ENCODE results near the gene NUP43. TPM values are rescaled to one million over a fixed set of nuclear protein-coding genes. Genes with fewer than 3 reads are reported as not detected.
A peak's percentile ranks its signal among the peaks of the same experiment; 100 is the strongest.

NUP43 gene
- total RNA-seq, 4 donors from 2014 or later: 18.9 to 24.3 (median 22.6) TPM

DNA sequence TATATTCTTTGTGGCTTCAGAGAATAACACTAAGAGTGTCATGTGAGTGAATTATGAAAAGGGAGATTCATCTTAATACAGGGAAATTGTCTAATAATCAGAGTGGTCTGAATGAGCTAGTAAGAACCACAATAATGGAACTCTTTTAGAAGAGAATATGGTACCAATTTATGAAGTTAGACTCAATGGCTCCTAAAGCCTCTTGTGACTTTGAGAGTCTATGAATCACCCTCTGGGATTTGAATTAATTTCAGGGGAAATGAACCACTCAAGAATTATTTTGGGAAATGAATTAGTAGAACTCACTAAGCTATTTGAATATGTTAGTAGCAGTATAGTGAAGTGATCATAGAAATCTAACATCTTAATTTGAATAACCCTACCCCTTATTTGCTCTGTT, 17.5 kb upstream of the NUP43 start:
- Histone ChIP-seq H3K4me1 (peaks cover 0 to 12% (median 0%) of the 10 kb centered on the region in 4 donors), H3K4me3 (no peak overlapping the region), H3K36me3 (peaks cover 0 to 46% (median 0%) of the 10 kb centered on the region in 3 donors), H3K27ac (no peak overlapping the region), H3K27me3 (no peaks in the 10 kb centered on the region), H3K9me3 (peaks cover 0 to 12% (median 4%) of the 10 kb centered on the region in 4 donors)
- TF ChIP-seq EP300 (IDR thresholded peaks at IDR 0.05) (no peak), CTCF (IDR thresholded peaks at IDR 0.05) (no peak), POLR2A (IDR thresholded peaks at IDR 0.05) (no peak)
- DNase-seq (ENCODE audit: low spot score in 2 of 2): no peak

DNA sequence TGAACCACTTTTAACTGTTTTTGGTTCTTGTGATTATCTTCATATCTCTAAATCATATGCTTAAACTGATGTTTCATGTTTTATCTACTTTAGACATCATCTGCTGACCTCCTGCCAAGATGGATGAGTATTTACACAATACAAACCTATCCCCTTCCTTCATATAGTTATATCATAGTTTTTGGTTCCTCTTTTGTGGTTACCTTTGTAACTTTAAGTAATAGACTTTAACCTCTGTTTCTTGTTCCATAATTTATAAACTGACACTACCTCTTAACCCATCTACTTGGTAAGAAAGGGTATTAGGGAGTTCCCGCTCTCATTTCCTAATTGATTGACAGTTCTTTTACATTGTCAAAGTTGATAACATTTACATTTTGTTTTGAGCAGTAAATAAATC, 15.1 kb upstream of the NUP43 start:
- H3K4me3 ChIP-seq: no peak overlapping the region
- peaks cover 0 to 16% (median 3%) of the 10 kb centered on the region in 4 donors for H3K4me1 ChIP-seq
- H3K27ac ChIP-seq: no peak overlapping the region
- no peaks in the 10 kb centered on the region for H3K27me3 ChIP-seq
- WGBS, 2 donors: 80 to 86% methylated on average over 1 of the region's 1 CpG
- TF ChIP-seq CTCF (IDR thresholded peaks at IDR 0.05): no peak
- no peak for TF ChIP-seq EP300 (IDR thresholded peaks at IDR 0.05)
- TF ChIP-seq POLR2A (IDR thresholded peaks at IDR 0.05): no peak
- peaks cover 0 to 29% (median 0%) of the 10 kb centered on the region in 3 donors for H3K36me3 ChIP-seq
- peaks cover 0 to 9% (median 3%) of the 10 kb centered on the region in 4 donors for H3K9me3 ChIP-seq
- no peak for DNase-seq (ENCODE audit: low spot score in 2 of 2)

GRCh38 chr6:149756261-149756636, 9.9 kb upstream of the NUP43 start:
- no peak for DNase-seq (ENCODE audit: low spot score in 2 of 2)
- no peak overlapping the region for H3K27ac ChIP-seq
- H3K4me1 ChIP-seq: peaks cover 0 to 51% (median 5%) of the 10 kb centered on the region in 4 donors
- peaks cover 0 to 19% (median 0%) of the 10 kb centered on the region in 3 donors for H3K36me3 ChIP-seq
- H3K4me3 ChIP-seq: no peak overlapping the region
- TF ChIP-seq CTCF (IDR thresholded peaks at IDR 0.05): no peak
- no peak for TF ChIP-seq POLR2A (IDR thresholded peaks at IDR 0.05)
- TF ChIP-seq EP300 (IDR thresholded peaks at IDR 0.05): no peak
- WGBS, 2 donors: 65 to 71% methylated on average over 7 of the region's 7 CpGs
- no peaks in the 10 kb centered on the region for H3K9me3 ChIP-seq
- no peaks in the 10 kb centered on the region for H3K27me3 ChIP-seq

- no peak overlapping the region for H3K4me3 ChIP-seq
- peak overlapping the region in 1 of 4 donors; percentile 14 for H3K27ac ChIP-seq
- WGBS, 2 donors: 77 to 84% methylated on average over 9 of the region's 9 CpGs
Observed at GRCh38 chr6:149755300-149756260, 9.3 kb upstream of the NUP43 start.

More at GRCh38 chr6:149755300-149756260, 9.3 kb upstream of the NUP43 start:
- DNase-seq (ENCODE audit: low spot score in 2 of 2): no peak
- Histone ChIP-seq H3K36me3 (peaks cover 0 to 16% (median 0%) of the 10 kb centered on the region in 3 donors), H3K4me1 (peaks cover 0 to 58% (median 11%) of the 10 kb centered on the region in 4 donors), H3K9me3 (no peaks in the 10 kb centered on the region), H3K27me3 (no peaks in the 10 kb centered on the region)
- TF ChIP-seq EP300 (IDR thresholded peaks at IDR 0.05) (no peak), POLR2A (IDR thresholded peaks at IDR 0.05) (no peak), CTCF (IDR thresholded peaks at IDR 0.05) (no peak)

All from tibial nerve (tissue), 4 donors.